Epidermal melanocyte (primary cell): Measurements from ENCODE around the gene GPR143.

ENCODE experiments used
- DNase-seq: peaks from one replicate; pipeline ENCODE4 v3.0.0; 2011; ENCODE audit warnings: low spot score; ENCODE audit not compliant: insufficient read length

Gene GPR143

DNA sequence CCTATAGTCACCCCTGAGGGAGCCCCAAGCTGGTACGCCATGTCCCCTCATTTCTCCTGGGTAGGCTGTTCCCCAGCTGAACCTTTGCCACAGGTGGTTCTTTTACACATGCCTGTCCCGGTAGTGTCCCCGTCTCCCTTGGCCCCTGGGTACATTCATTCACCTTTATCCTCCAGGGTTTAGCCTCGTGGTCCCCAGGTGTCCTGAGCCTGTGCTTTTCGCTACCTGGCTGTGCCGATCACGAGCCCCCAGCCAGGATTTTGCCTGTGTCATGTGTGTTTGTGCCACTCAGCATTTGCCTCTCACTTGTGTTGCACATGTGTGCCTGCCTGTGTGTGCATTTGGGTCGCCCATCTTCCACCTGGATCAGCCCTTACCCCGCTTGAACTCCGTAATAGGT is 57.6 kb downstream of the GPR143 start:
- no peak for DNase-seq

DNA sequence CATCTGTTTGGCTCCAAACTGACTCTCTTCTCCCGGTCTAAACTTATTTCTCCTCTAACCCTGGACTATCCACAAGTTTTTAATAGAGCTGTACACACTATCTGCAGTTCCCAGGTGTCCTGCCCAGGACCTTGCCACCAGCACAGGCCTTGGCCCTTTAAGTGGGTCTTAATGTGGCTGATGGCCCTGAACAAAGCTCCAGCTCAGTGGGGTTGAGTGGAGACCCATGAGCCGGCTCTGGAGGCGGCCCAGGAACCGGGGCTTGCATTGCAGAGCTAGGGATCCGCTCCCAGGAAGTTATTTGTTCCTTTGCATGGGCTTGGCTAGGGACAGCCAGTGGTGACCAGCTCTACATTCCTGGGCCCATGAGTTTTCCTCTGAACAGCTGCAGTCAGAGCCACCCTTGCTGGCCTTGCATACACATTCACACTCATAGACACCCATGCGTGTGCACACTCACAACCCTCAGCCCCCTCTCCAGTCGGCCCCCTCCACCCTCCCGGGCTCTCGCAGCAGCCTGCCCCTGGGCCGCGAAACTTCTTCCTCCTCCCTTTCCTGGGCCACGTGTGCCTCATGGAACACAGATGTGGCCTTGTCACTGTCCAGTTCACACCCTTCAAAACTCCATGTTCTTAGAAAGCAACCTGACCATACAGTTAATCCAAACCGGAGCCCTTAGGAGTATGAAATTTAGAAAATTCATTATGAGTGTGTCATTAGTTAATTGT is 58.2 kb downstream of the GPR143 start:
- no peak for DNase-seq

DNA sequence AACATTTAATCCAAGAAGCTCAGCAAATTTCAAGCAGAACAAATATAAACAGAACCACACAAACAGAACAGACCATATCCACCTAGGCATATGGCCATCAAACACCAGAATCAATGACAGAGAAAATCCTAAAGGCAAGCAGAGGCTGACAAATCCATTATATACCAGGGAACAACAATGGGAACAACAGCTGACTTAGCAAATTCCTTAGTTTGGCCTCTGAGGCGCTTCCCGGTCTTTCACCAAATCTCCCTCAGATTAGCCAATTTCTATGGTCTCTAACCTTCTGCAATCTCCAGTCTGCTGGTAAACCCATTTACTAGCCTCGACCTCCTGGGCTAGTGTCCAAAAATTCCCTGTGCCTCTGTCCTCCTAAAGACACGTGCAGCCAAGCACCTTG is 59.2 kb downstream of the GPR143 start:
- DNase-seq = no peak

DNA sequence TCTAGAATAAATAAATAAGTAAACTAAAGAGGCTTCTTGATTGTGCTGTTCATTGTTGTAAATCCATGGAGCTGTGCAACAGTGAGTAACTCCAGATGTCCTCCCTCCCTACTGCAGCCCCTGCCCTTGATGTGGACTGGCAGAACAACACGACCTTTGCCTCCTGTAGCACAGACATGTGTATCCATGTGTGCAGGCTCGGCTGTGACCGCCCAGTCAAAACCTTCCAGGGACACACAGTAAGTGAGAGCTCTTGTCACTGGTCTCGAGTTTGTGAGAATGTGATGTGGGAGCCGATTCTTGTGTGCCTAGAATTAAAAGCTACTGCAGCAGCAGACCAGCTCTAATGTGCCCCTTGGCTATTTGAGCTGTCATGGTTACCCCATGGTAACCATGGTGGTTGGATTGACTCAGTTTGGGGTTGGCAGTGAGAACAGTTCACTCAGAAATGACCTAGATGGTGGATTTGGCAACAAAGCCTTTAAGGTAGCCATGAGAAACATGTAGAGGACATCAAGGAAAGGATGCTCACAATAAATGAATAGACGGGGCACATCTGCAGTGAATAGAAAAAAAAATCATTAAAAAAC is 60.7 kb downstream of the GPR143 start:
- no peak for DNase-seq

DNA sequence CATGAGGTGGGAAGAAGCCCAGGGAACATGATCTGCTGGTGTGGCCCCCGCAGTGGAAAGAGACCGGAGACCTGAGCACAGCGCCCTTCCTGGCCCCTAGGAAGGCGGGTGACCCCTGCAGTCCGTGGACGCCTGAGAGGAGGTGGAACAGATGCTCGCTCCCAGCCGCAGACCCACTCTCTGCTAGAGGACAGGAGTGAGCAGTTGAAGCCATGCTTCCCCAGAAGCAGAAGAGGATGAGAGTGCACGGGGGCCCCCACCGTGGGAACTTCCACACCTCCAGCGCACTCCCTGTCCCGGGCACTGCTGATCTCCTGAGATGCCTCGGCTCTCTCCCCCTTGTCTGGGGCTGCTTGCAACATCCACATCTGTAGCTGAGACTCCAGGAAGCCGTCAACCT is 62.2 kb downstream of the GPR143 start:
- DNase-seq = no peak

DNA sequence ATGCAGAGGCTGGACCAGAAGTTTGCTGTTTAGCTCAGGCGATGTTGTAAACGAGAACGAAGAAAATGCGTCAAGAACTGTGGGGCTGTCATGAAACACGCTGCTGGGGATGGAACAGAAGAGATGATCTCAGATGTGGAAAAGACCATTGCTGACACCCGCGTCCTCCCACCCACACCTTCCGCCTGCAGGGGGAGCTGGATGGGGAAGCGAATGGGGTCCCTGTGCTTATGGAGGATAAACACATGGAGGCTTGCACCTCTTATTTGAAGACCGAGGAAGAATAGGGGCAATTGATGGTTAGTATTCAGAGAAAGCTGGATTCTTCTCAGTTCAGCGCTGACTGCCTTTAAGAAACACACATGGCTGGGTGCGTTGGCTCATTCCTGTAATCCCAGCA is 63.9 kb downstream of the GPR143 start:
- DNase-seq = no peak

DNA sequence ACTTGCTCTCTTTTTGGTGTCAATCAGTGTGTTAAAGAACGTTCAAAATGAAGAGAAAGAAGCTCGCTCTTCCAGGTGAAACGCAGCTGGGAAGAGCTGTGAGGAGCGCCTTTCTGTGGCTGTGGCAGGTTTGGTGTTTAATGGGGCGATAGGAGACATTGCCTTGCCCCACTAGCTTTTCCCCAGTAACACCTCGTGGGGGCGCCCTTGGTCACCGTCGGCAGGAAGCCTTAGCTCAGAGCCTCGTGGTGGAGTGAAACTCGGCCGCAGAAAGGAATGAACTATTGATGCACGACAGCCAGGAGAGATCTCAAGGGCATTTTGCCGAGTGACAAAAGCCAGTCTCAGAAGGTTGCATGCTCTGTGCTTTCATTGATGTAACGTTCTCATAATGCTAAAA is 65.1 kb downstream of the GPR143 start:
- DNase-seq = no peak

DNA sequence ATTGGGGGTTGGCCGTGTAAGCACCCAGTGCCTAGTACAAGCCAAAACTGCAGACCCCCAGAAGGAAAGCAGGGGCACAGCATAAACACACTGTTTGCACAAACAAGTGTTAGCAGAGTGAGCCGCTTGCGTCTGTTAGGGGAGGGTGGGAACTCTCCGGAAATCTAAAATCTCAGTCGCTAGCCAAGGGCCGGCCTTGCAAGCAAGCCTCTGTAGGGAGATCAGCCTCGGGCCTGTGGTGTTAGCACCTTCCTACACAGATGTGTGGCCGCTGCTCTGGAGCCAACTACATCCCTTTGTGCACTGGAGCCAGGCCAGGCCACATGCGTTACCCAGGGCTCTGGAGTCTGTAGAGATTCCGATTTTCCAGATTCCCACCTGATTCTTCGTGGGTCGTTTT is 67.1 kb downstream of the GPR143 start:
- DNase-seq = no peak

DNA sequence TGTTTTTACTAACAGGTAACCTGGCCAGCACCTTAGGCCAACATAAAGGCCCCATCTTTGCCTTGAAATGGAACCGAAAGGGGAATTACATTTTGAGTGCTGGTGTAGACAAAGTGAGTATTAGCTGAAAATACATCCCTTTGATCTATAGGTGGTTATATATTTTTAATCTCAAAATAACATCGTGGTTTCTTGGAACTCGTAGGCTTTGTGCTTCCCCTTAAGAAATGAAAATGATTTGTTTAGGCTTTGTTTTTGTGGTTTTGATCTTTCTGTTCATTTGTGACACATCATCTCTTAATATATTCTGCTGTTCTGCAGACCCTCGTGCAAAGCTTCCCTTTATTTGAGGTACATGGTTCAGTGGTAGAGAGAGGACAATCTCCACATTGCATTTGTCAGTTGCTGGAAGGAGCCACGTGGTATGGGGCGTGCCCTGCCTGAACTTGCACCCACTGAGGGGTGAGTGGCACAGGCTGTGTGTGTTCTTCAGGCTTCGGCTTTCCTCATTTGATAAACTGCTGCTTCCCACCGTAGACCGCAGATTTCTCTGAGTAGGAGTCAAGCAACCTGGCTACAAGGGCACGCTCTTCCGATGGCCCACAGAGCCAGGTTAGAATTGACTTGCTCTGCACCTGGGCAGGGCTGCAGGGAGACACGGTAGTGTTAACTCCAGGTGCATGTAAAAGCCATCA is 72.2 kb downstream of the GPR143 start:
- no peak for DNase-seq

DNA sequence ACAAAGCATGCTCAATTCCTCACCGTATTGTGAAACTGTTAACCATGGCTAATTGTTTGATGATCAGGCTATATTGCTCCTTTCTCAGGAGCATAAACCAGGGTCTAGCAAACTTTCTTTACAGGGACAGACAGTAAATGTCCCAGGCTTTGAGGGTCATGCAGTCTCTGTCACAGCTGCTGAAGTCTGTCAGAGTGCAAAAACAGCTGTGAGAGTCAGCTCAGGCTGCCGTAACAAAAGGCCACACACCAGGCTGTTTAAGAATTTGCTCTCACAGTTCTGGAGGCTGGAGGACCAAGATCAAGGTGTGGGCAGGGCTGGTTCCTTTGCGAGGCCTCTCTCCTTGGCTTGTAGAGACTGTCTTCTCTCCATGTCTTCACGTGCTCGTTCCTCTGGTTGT is 75.6 kb downstream of the GPR143 start:
- DNase-seq = no peak

DNA sequence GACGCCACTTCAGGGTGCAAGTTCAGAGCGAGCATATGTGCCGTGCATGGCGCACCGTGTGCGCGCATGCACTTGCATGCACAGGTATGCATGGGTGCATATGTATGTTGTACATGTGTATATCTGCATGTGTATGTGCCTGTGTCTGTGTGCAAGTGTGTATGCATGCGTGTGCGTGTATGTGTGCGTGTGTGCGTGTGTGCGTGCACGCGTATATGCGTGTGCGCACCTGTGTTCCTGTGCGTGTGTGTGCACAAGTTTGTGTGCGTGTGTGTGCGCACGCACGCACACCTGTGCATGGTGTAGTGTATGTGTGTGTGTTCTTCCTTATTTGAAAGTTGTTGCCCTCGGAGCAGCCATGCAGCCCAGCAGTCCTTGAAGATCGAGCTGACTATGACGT is 76.8 kb downstream of the GPR143 start:
- DNase-seq = no peak

DNA sequence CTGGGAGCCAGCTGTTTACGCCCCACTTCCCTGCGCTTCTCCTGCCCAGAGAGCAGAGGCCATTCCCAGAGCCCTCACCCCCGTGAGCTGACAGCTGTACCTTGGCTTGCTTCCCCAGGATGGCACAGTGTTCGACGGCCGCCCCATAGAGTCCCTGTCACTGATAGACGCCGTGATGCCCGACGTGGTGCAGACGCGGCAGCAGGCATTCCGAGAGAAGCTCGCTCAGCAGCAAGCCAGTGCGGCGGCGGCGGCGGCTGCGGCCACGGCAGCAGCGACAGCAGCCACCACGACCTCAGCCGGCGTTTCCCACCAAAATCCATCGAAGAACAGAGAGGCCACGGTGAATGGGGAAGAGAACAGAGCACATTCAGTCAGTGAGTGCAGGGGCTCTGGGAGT is 77.7 kb downstream of the GPR143 start:
- DNase-seq = no peak

DNA sequence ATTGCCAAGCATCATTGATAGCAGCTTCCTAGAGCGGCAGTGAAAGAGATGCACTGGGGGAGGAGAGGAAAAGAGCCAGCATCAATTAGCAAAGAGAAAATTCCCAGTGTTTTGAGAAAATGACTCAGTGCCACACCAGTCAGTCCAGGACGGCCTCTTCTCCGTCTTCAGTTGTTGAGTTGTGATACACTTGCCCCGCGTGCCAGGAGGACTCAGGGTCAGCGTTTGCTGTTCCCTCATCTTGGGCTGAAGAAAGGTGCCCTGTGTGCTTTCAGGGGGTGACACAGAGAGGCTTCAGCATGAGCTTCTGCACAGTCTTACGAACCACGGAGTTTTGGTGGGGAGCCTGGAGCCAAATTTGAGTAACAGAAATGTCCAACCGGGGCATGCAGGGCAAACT is 82.3 kb downstream of the GPR143 start:
- no peak for DNase-seq

DNA sequence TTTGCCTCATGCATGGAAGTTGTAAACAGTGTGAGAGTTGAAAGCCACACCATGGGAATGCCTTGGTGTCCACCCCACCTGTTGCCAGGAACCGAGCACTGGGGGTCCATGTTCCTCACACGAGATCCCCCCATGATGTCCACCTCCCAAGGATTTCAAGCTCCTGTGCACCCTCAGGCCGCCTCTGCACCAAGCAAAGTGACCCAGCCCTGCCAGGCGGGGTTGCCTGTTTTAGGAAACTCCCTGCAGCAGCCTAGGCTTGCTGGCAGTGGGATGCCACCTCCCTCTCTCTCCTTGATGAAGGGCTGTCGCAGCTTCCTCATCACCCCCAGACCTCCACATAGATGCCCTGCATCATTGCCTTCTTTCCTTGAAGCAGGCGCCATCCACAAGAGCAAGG is 82.8 kb downstream of the GPR143 start:
- no peak for DNase-seq

DNA sequence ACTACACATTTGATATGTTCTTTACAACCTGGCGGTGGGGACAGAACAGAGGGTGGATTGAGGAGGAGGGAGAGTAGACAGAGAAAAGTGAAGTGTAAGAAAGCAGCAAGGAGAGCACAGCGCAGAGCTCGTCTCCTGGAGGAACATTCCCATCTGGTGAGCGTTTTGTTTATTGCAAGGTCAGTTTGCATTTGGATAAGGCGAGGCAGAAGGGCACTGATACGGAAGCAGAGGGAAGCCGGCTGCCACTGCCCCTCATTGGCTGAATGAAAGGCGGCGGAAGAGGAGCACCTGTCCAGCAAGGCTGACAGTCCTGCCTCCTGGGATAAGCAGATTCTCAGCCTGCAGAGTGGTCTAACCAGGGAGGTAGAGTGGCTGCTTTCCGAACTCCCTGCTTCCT is 83.2 kb downstream of the GPR143 start:
- no peak for DNase-seq

DNA sequence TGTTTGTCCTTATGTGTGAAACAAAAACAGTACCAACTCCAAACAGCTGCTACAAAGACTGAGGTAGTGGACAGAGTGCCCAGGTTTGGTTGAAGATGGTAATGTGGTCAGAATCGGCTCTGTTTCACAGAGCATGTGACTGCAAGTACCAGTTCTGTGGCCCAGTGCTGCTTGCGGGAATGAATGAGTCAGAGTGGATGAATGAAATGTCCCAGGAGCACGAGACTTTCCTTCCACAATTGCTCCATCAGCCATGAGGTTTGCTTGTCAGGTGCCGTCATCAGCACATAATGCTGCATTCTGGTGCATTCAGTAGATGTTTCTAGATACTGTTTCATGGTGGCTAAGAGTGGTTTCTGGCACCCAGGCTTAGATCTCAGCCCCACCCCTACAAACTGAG is 84.2 kb downstream of the GPR143 start:
- no peak for DNase-seq

DNA sequence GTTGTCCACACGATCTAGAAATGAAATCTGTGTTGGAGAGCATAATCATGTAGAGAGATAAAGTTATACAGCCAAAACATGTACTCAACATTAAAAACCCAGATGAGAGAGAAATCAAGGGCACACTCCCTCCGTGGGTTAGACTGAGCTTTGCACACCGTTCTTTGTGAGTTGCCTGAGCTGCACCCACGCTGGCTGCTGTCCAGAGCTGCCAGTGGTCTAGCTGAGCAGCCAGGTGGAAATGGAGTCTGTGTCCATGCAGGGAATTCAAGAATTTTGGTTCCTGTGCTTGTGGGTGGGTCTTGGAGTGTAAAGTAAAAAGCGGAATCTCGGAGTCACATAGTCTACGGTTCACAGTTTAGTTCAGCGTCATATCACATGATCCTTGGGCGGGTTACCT is 84.6 kb downstream of the GPR143 start:
- DNase-seq = no peak

DNA sequence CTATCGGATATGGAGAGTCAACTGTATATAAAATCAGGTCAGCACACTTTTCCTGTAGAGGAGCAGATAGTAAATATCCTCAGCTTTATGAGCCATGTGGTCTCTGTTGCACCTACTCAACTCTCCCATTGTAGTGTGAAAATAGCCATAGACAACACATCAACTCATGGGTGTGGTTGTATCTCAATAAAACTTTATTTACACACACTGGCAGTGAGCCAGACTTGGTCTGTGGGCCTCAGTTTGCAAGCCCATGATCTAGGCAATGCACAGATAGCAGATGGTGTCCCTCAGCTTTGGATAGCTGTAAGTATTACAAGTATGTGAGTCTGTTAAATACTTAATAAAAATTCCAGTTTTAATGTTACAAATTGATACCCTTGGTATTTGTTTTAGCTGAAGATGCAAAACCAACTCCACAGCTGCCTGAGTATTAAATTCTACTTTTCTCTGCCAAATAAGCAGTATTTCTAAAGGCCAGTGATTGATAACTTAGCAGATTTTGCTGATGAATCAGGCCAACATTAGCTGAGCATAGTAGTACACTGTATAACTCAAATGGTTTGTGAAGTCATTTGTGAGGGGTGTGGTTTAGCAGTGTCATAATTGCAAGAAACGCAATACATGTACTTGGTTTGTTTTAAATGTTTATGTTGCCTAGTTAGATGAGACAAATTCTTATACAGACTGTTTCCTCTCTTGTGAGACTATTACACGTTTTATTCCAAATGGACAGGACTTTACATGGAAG is 87.3 kb downstream of the GPR143 start:
- no peak for DNase-seq

DNA sequence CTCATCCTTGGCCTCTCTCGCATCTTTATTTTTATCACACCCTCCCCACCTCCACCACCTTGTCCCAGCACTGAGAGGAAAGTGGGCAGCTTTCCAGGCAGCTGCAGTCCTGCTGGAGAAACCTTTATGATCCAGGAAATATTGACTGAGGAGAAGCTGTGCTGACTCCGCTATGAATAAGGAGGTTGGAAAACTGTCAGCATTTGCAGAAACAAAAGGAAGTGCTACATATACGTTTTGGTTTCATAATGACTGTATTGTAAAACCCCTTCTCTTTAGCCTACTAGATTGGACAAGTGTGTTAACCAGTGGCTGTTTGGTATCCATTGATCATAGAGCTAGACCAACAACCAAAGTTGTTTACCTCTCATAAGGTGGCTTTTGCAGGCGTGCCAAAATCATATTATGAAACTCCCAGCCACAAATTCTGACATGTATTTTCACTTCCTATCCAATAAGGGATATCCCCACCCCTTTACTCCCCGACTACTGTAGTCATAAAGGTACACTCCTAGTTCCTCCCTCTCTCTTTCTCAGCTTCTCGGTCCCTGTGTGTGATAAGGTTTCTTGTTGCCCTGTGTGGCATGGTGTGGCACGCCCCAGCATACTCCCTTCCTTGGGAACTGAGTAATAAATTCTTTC is 88.4 kb downstream of the GPR143 start:
- no peak for DNase-seq

DNA sequence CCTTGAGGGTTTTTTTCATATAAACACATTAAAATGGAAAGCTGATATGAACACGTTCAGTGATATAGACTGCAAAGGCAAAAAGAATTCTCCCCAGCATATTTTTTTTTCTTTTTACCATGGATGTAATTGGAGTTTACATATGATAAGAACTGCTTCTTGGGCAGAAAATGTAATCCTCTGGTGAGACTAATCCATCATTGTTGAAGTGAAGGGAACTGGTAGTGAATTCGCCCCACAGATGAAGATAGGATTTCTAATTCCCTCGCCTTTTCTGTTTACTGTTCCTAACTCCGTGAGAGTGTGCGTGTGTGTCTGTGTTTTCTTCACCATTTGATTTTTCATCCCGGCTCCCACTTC is 88.9 kb downstream of the GPR143 start:
- no peak for DNase-seq

DNA sequence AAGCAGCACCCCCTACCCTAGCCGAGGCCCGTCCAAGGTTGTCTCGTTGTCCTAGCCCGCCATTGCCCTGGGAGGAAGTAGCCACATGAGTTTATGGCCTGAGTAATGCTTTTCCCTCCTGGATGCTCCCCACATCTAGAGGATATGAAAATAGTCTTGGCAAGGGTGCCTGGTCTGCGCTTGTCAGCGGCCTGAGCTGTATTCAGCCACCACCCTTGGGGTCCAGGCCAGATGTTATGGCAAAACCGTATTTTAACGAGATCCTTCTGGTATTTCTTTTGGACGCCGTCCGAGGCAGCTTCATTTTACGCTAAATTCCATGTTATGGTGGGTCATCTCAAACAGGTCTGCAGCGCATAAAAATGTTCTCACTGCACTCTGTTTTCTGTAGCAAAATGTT is 89.3 kb downstream of the GPR143 start:
- DNase-seq = no peak
